Motor neuron (in vitro differentiated cells): Measurements from ENCODE around the gene CASP4. TPM values are rescaled to one million over a fixed set of nuclear protein-coding genes. Genes with fewer than 3 reads are reported as not detected.

Experiments used
- ATAC-seq, 8 experiments: fragments of 200-7000 bp; cut with Tn5 transposase; replicated peaks in 6 of 8; 2 replicates each; pipeline ENCODE4 v1.8.0; 2021; ENCODE audit warnings: mild to moderate bottlenecking in 8 of 8, moderate library complexity in 8 of 8
- H3K27ac ChIP-seq, 2 donors: fragments of 250-450 bp; sonication (Bioruptor Pico); 2 replicates each; pipeline ENCODE4 v1.9.0; 2021; ENCODE audit warnings: antibody characterized with exemption in 2 of 2, mild to moderate bottlenecking in 2 of 2, moderate library complexity in 1 of 2
- H3K4me1 ChIP-seq, 2 donors: fragments of 250-450 bp; sonication (Bioruptor Pico); replicated peaks in 1 of 2; 2 replicates each; pipeline ENCODE4 v1.6.1; 2021; ENCODE audit warnings: antibody characterized with exemption in 2 of 2, mild to moderate bottlenecking in 2 of 2, moderate library complexity in 1 of 2
- H3K4me3 ChIP-seq, 5 donors: fragments of 250-450 bp; sonication (Bioruptor Pico); 2 replicates each; pipeline ENCODE4 v1.9.0; 2021; ENCODE audit warnings: antibody characterized with exemption in 5 of 5, mild to moderate bottlenecking in 5 of 5, moderate library complexity in 4 of 5
- WGBS, 10 experiments: fragments of 450-650 bp; shearing (Covaris generic); methylation state at CpG; one replicate each; pipeline ENCODE4 v1.0.0; 2022; 5-methylcytosine and 5-hydroxymethylcytosine counted together
- in situ Hi-C, 9 experiments: fragments of 400-800 bp; cut with MboI; loops; one replicate each; pipeline ENCODE4 v1.15.0; 2021; ENCODE audit warnings: low sequenced_read_pairs in 9 of 9, low pct_unique_long_range_greater_than_20kb in 2 of 9; ENCODE audit not compliant: unreplicated experiment in 9 of 9
- total RNA-seq, 8 experiments: library from RNA; unstranded; fragments of 300-600 nt; gene quantifications; 2 replicates each; pipeline versions ENCODE4 v1.2.3 to v1.2.4, GENCODE V29; 2022

The CASP4 gene
- 100 to 1,000 TPM in 1 of 8 experiments, 10 to 100 TPM in 2, 1 to 10 TPM in 1, under 1 TPM in 3, not detected in 1; 0.18 to 104 (median 8.6) TPM for total RNA-seq

DNA sequence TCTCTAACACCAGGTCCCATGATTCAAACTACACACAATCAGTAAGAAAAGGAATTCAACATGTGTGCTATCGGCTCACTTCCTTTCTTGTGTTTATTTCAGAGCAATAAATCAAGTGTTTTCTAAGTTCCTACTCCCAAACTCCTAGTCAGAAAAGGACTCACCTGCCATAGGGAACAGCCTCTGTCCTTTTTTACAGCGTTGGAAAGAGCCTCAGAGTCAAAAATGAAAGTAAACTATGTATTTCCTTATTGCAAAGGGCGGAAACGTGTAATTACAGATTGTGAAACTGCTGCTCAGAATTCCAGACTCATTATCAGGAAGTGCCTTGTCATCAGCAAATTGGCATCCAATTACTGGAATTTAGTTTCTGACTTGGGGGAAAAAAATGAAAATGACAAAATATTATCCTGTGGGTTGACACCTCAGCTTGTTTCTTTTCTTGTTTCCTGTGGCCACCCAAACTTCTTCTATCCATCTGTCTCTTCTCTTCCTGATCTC, at the start of gene CASP4:
Gene CASP4, minus strand, starts transcription at position 220 of the 501 bp plus-strand sequence. Its CDS starts 49 bp downstream, at position 171.
- in situ Hi-C loops: loop anchor here in 1 of 9 experiments (25.0 kb wide), 1 partner anchor 894 kb away; no protein-coding TSS in a partner anchor
- ATAC-seq: peak in 3 of 8 experiments; percentile 83 to 87 (median 84)
- WGBS, 10 experiments: 0 to 88% (median 61%) methylated on average over 1 to 4 of the region's 4 CpGs
- H3K4me1 ChIP-seq: no peaks in the 10 kb centered on the region
- H3K27ac ChIP-seq: no peak within 1 kb of the TSS
- no peak within 1 kb of the TSS for H3K4me3 ChIP-seq

DNA sequence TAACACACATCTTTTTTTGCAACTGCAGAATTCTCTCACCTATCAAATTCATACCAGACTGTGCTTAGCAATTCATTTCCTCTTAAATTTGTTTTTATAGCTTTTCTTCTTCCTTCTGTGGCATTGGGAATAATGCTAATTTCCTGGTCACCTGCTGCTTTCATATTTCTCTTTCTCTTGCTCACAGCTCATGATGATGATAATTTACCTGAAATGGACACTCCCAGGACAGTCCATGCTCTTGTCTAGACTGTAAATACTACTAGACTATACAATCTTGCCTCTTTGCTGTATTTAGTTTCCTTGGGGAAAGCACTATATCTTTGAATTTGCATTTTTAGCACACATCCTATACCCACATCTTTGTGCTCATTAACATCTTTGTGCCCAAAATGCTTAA, 39.1 kb upstream of the CASP4 start:
- peaks cover 0 to 4% of the 10 kb centered on the region in 2 donors for H3K4me1 ChIP-seq
- H3K4me3 ChIP-seq: no peak overlapping the region
- H3K27ac ChIP-seq: no peak overlapping the region
- ATAC-seq: no peak
- in situ Hi-C loops: no loop called here

DNA sequence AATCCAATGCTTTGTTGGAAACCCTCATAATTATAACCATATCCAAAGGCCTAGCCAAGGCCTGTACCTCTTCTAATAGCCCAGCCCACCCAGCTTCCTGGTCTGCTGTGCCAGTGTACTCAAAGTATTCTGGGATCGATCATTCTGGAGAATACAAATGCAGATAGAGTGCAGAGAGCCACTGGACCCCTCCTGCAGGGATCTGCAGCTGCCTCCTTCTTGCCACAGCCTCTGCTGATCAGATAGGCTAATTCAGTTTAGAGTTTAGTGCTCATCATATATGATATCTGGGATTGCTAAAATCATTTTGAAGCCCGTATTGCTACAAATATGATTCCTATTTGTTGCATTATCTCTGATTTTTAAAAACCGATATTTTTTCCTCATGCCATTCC, 37.1 kb upstream of the CASP4 start:
- ATAC-seq: peak in 1 of 8 experiments; percentile 17
- no peak overlapping the region for H3K27ac ChIP-seq
- no peak overlapping the region for H3K4me3 ChIP-seq
- in situ Hi-C loops: no loop called here
- WGBS, 10 experiments: 20 to 100% (median 100%) methylated on average over 1 to 3 of the region's 3 CpGs; no CpG with 5 or more reads in 1 of the 10 experiments
- peaks cover 0 to 4% of the 10 kb centered on the region in 2 donors for H3K4me1 ChIP-seq

- 31 to 95% (median 86%) methylated on average over 2 to 3 of the region's 3 CpGs; no CpG with 5 or more reads in 1 of the 10 experiments for WGBS, 10 experiments
- Histone ChIP-seq H3K27ac (no peak overlapping the region), H3K4me1 (peaks cover 0 to 4% of the 10 kb centered on the region in 2 donors), H3K4me3 (no peak overlapping the region)
- in situ Hi-C loops: no loop called here
- no peak for ATAC-seq
Measured at GRCh38 chr11:105004021-105004420, 35.6 kb upstream of the CASP4 start.

- ATAC-seq: no peak
- Histone ChIP-seq H3K4me3 (no peak overlapping the region), H3K27ac (no peak overlapping the region), H3K4me1 (peaks cover 0 to 4% of the 10 kb centered on the region in 2 donors)
- in situ Hi-C loops: no loop called here
- 0 to 100% (median 83%) methylated on average over 1 to 2 of the region's 2 CpGs; no CpG with 5 or more reads in 1 of the 10 experiments for WGBS, 10 experiments
Measured at GRCh38 chr11:105003151-105003550, 34.8 kb upstream of the CASP4 start.

GRCh38 chr11:105000797-105001196, 32.4 kb upstream of the CASP4 start:
- peak in 2 of 8 experiments; percentile 25 to 78 for ATAC-seq
- Histone ChIP-seq H3K4me1 (peaks cover 0 to 4% of the 10 kb centered on the region in 2 donors), H3K4me3 (no peak overlapping the region), H3K27ac (no peak overlapping the region)
- in situ Hi-C loops: no loop called here
- 48 to 100% (median 84%) methylated on average over 2 to 7 of the region's 7 CpGs for WGBS, 10 experiments

DNA sequence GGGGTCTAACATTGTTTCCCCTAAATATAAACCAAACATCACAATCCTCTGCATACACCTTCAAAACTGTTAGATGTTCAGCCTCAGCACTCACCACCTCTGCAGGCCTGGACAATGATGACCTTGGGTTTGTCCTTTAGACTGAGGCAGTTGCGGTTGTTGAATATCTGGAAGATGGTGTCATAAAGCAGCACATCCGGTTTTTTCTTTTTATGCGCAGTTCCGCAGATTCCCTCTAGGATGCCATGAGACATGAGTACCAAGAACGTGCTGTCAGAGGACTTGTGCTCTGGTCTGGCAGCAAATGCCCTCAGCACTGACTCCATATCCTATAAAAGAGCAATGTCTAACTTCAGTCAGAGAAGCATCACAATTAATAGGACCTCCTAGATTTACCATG, 31.8 kb upstream of the CASP4 start:
- peak in 1 of 8 experiments; percentile 73 for ATAC-seq
- H3K4me3 ChIP-seq: no peak overlapping the region
- no peak overlapping the region for H3K27ac ChIP-seq
- 50 to 100% (median 93%) methylated on average over 1 to 5 of the region's 5 CpGs; no CpG with 5 or more reads in 5 of the 10 experiments for WGBS, 10 experiments
- H3K4me1 ChIP-seq: no peaks in the 10 kb centered on the region
- in situ Hi-C loops: no loop called here

DNA sequence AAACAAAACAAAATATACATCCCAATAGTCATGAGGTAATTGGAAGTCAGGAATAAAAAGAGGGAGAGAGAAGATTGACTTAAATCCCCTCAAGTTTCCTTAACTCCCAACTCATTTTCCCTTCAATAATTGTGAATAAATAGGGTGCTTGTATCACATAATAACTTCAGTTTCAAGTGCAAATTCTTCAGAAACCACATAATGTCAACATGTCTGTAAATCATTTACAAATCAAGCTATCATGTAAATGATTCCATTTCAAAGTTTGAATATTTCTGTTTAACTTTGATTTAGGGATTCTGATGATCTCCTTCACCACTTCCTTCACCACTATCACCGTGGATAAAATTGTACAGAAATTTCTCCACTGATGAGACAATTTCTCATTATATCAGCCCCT, 31.3 kb upstream of the CASP4 start:
- WGBS, 10 experiments: 50 to 100% (median 86%) methylated on average over 1 of the region's 1 CpG; no CpG with 5 or more reads in 5 of the 10 experiments

GRCh38 chr11:104997288-104997687, 28.9 kb upstream of the CASP4 start:
- no peaks in the 10 kb centered on the region for H3K4me1 ChIP-seq
- H3K27ac ChIP-seq: no peak overlapping the region
- in situ Hi-C loops: no loop called here
- ATAC-seq: no peak
- WGBS, 10 experiments: 64 to 90% (median 83%) methylated on average over 4 to 6 of the region's 6 CpGs
- H3K4me3 ChIP-seq: no peak overlapping the region

More for the DNA sequence above, 31.3 kb upstream of the CASP4 start:
- Histone ChIP-seq H3K4me3 (no peak overlapping the region), H3K27ac (no peak overlapping the region), H3K4me1 (no peaks in the 10 kb centered on the region)
- no peak for ATAC-seq
- in situ Hi-C loops: no loop called here

DNA sequence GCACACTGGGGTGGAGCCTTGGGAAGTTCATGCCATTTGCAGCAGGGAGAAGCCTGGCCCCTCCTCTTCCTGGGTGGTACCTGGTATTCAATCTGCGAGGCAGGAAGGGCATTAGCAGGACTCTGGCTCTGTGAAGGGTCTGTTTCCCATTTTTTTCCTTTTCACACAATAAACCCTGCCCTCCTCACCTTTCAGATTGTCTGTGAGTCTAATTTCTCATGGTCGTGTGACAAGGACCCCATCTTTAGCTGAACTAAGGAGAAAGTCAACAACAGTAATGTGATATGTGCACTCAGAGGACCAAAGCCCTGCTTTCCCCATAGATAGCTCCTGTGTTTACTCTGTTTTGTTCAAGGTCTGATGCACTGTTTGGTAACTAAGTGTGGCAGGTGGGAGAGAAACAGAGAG, 26.6 kb upstream of the CASP4 start:
- WGBS, 10 experiments: 10 to 100% (median 60%) methylated on average over 1 to 2 of the region's 2 CpGs; no CpG with 5 or more reads in 2 of the 10 experiments

DNA sequence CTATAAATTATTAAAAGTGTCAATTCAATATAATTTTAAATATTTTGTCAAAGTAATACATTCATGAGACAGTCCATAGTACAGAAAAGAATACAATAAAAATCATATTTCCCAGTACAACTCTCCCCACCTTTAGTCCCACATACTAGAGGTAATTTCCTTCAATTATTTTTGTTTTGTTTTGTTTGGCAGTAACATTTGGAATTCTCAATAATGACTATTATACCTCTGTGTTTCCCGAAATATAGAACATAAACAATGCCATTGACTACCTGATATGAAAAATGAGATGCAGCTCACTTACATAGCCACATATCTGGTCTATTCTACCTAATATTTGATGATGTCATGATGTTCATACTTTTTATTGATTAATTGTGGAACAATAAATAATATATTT, 24.4 kb upstream of the CASP4 start:
- ATAC-seq: no peak
- Histone ChIP-seq H3K27ac (no peak overlapping the region), H3K4me1 (no peaks in the 10 kb centered on the region), H3K4me3 (no peak overlapping the region)
- in situ Hi-C loops: no loop called here
- WGBS, 10 experiments: 0 to 100% (median 80%) methylated on average over 1 of the region's 1 CpG; no CpG with 5 or more reads in 2 of the 10 experiments

More for the DNA sequence above, 26.6 kb upstream of the CASP4 start:
- no peak overlapping the region for H3K27ac ChIP-seq
- in situ Hi-C loops: no loop called here
- no peak overlapping the region for H3K4me3 ChIP-seq
- no peaks in the 10 kb centered on the region for H3K4me1 ChIP-seq
- peak in 4 of 8 experiments; percentile 20 to 94 (median 56) for ATAC-seq

DNA sequence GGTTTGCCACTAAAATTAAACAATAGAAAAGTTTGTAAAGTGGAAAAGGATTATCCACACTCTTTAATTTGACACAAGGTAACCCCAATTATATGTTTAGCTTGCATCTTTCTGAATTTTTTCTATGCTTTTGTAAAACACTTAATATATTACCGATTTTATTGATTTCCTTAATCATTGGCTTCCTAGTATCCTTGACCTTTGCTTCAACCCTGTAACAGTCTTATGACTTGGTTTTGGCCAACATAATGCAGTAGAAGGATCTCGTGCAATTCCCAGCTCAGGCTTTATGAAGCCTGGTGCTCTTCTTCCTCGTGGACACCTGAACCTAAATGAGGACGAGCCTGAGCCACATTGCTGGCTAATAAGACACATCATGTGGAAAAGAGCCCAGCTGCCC, 23.6 kb upstream of the CASP4 start:
- WGBS, 10 experiments: 36 to 94% (median 79%) methylated on average over 1 to 4 of the region's 4 CpGs; no CpG with 5 or more reads in 2 of the 10 experiments
- H3K4me1 ChIP-seq: no peaks in the 10 kb centered on the region
- no peak for ATAC-seq
- in situ Hi-C loops: no loop called here
- H3K27ac ChIP-seq: no peak overlapping the region
- H3K4me3 ChIP-seq: no peak overlapping the region

- no peak overlapping the region for H3K27ac ChIP-seq
- no peak for ATAC-seq
- in situ Hi-C loops: no loop called here
- H3K4me3 ChIP-seq: no peak overlapping the region
- H3K4me1 ChIP-seq: no peaks in the 10 kb centered on the region
- 0 to 90% (median 55%) methylated on average over 1 to 3 of the region's 3 CpGs; no CpG with 5 or more reads in 1 of the 10 experiments for WGBS, 10 experiments
Measured at GRCh38 chr11:104984808-104985207, 16.4 kb upstream of the CASP4 start.

DNA sequence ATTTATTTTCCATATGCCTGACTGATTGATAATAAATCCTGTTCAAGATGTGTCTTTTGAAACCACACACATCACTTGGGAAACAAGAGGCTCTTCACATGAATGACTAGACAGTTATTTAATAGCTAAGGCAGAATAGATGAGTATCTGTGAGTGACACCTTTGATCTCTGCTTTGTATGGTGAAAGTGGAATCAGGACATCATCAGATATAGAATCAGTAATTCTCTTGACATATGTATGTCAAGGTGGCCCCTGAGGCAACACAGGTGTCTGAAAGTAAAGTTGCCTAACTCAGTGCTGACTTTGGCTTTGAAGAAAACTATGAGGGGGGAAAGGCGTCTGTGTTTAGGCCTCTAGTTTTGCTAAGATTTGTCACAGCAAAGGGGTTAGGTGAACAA, 11.5 kb upstream of the CASP4 start:
- Histone ChIP-seq H3K4me3 (no peak overlapping the region), H3K27ac (no peak overlapping the region), H3K4me1 (no peaks in the 10 kb centered on the region)
- ATAC-seq: no peak
- WGBS, 10 experiments: 50 to 100% (median 88%) methylated on average over 1 of the region's 1 CpG; no CpG with 5 or more reads in 3 of the 10 experiments
- in situ Hi-C loops: no loop called here
